DOHH2 (cell line): ENCODE results near the gene ZNF536.

Source experiments
- H3F3A ChIP-seq: fragments of 200-600 bp; sonication (generic), shearing (Covaris generic); 2 replicates; pipeline ENCODE4 v1.6.0; 2016; ENCODE audit warnings: antibody characterized with exemption, mild to moderate bottlenecking; ENCODE audit not compliant: control insufficient read depth, insufficient read depth
- H3K27ac ChIP-seq: fragments of 200-600 bp; sonication (generic); 2 replicates; pipeline ENCODE4 v1.5.1; 2014; ENCODE audit warnings: low read depth, mild to moderate bottlenecking, low read length, moderate library complexity
- H3K27me3 ChIP-seq: fragments of 200-600 bp; sonication (generic); 2 replicates; pipeline ENCODE4 v1.6.1; 2014; ENCODE audit warnings: mild to moderate bottlenecking, low read length, mixed read lengths; ENCODE audit not compliant: control insufficient read depth
- H3K36me3 ChIP-seq: fragments of 200-600 bp; sonication (generic); 2 replicates; pipeline ENCODE4 v1.6.1; 2014; ENCODE audit warnings: mild to moderate bottlenecking, low read length, moderate library complexity, mixed read lengths; ENCODE audit not compliant: control insufficient read depth
- H3K4me1 ChIP-seq: fragments of 200-600 bp; sonication (generic); 2 replicates; pipeline ENCODE4 v1.6.1; 2014; ENCODE audit warnings: mild to moderate bottlenecking, low read length, mixed read lengths; ENCODE audit not compliant: control insufficient read depth
- H3K4me2 ChIP-seq: fragments of 200-600 bp; sonication (generic); 2 replicates; pipeline ENCODE4 v1.6.0; 2014; ENCODE audit warnings: mild to moderate bottlenecking, low read length, moderate library complexity
- H3K4me3 ChIP-seq: fragments of 200-600 bp; sonication (generic); 2 replicates; pipeline ENCODE4 v1.5.1; 2014; ENCODE audit warnings: mild to moderate bottlenecking, low read length, mixed read lengths
- H3K79me2 ChIP-seq: fragments of 200-600 bp; sonication (generic); 2 replicates; pipeline ENCODE4 v1.6.1; 2014; ENCODE audit warnings: mild to moderate bottlenecking, low read length, mixed read lengths; ENCODE audit not compliant: control insufficient read depth
- H3K9me2 ChIP-seq: fragments of 200-600 bp; sonication (generic); replicated peaks from 2 replicates; pipeline ENCODE4 v1.6.1; 2014; ENCODE audit warnings: mild to moderate bottlenecking, low read length, mixed read lengths; ENCODE audit not compliant: control insufficient read depth
- H3K9me3 ChIP-seq: fragments of 200-600 bp; sonication (generic); 2 replicates; pipeline ENCODE4 v1.6.1; 2014; ENCODE audit warnings: antibody characterized with exemption, low read length, mixed read lengths; ENCODE audit not compliant: control insufficient read depth, insufficient read depth
- H4K20me1 ChIP-seq: fragments of 200-600 bp; sonication (generic); 2 replicates; pipeline ENCODE4 v1.6.0; 2014; ENCODE audit warnings: low read depth, mild to moderate bottlenecking, antibody characterized with exemption, low read length, moderate library complexity; ENCODE audit not compliant: control insufficient read depth, insufficient read depth
- CTCF ChIP-seq: fragments of 200-600 bp; sonication (generic); IDR thresholded peaks from one replicate; pipeline ENCODE4 v1.5.1; 2014; ENCODE audit warnings: antibody characterized with exemption, mild to moderate bottlenecking, low read depth, low read length; ENCODE audit not compliant: poor library complexity, severe bottlenecking
- EZH2phosphoT487 ChIP-seq: fragments of 200-600 bp; sonication (generic); IDR thresholded peaks from 2 replicates; pipeline ENCODE4 v1.6.1; 2017; ENCODE audit warnings: borderline replicate concordance, mild to moderate bottlenecking, antibody characterized with exemption, low read length, moderate library complexity, mixed read lengths

The ZNF536 gene

DNA sequence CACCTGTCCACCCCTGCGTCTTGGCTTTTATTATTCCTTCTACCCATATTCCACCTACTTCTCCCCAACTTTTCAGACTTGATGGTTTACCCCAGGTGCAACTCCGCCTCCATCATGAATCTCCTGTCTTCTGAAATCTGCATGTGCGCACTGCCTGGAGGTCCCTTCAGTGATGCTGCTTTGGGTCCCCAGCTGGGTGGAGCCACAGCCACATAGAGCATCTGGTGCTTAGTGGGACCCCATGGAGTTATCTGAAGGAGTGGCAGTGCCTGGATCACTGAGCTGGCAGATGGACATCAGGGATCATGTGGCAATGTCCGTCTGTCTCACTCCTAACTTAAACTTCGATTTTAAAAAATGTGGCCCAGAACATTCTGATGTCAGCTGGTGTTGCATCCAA is 13.5 kb downstream of the ZNF536 start:
- H3K4me3 ChIP-seq: no peak overlapping the region
- no peaks in the 10 kb centered on the region for H3K27me3 ChIP-seq
- no peak overlapping the region for H3K4me2 ChIP-seq
- H3K27ac ChIP-seq: no peak overlapping the region
- no peaks in the 10 kb centered on the region for H3K36me3 ChIP-seq
- H3K9me2 ChIP-seq: no peaks in the 10 kb centered on the region
- no peaks in the 10 kb centered on the region for H3K4me1 ChIP-seq
- no peaks in the 10 kb centered on the region for H3K9me3 ChIP-seq
- TF ChIP-seq CTCF (no peak), EZH2phosphoT487 (no peak)
- H4K20me1 ChIP-seq: no peaks in the 10 kb centered on the region
- H3F3A ChIP-seq: no peaks in the 10 kb centered on the region
- H3K79me2 ChIP-seq: no peaks in the 10 kb centered on the region

GRCh38 chr19:30386551-30387143 is 14.5 kb downstream of the ZNF536 start:
- Histone ChIP-seq H3K4me3 (no peak overlapping the region), H3K79me2 (no peaks in the 10 kb centered on the region), H3K9me3 (no peaks in the 10 kb centered on the region), H3K4me2 (no peak overlapping the region), H3K27me3 (no peaks in the 10 kb centered on the region), H3F3A (no peaks in the 10 kb centered on the region), H3K9me2 (no peaks in the 10 kb centered on the region), H3K27ac (no peak overlapping the region), H3K4me1 (no peaks in the 10 kb centered on the region), H3K36me3 (no peaks in the 10 kb centered on the region), H4K20me1 (no peaks in the 10 kb centered on the region)
- TF ChIP-seq CTCF (no peak), EZH2phosphoT487 (no peak)

- Histone ChIP-seq H3K36me3 (no peaks in the 10 kb centered on the region), H4K20me1 (no peaks in the 10 kb centered on the region), H3K27ac (no peak overlapping the region), H3K9me3 (no peaks in the 10 kb centered on the region), H3K4me1 (no peaks in the 10 kb centered on the region), H3K27me3 (no peaks in the 10 kb centered on the region), H3K9me2 (no peaks in the 10 kb centered on the region), H3K79me2 (no peaks in the 10 kb centered on the region), H3F3A (no peaks in the 10 kb centered on the region), H3K4me3 (no peak overlapping the region), H3K4me2 (no peak overlapping the region)
- no peak for TF ChIP-seq EZH2phosphoT487
- no peak for TF ChIP-seq CTCF
Observed at GRCh38 chr19:30387311-30388115, 15.3 kb downstream of the ZNF536 start.
